KMS-11 (cell line): ENCODE data around the gene BMP5.

Source experiments
- H2AFZ ChIP-seq: fragments of 200-600 bp; sonication (generic); 2 replicates; pipeline ENCODE4 v1.6.1; 2016; ENCODE audit warnings: antibody characterized with exemption, mixed run types, low read depth
- H3K27ac ChIP-seq: fragments of 200-600 bp; sonication (generic); 2 replicates; pipeline ENCODE4 v1.6.1; 2016; ENCODE audit warnings: mild to moderate bottlenecking, mixed run types
- H3K27me3 ChIP-seq: fragments of 200-600 bp; sonication (generic); 2 replicates; pipeline ENCODE4 v1.6.1; 2017; ENCODE audit warnings: mild to moderate bottlenecking, low read depth, mixed run types, moderate library complexity; ENCODE audit not compliant: insufficient read depth
- H3K36me3 ChIP-seq: fragments of 200-600 bp; sonication (generic); 2 replicates; pipeline ENCODE4 v1.6.1; 2017; ENCODE audit warnings: mild to moderate bottlenecking, mixed run types; ENCODE audit not compliant: insufficient read depth
- H3K4me1 ChIP-seq: fragments of 200-600 bp; sonication (generic); 2 replicates; pipeline ENCODE4 v1.6.1; 2016; ENCODE audit warnings: mild to moderate bottlenecking, low read depth, mixed run types; ENCODE audit not compliant: poor library complexity, severe bottlenecking
- H3K4me2 ChIP-seq: fragments of 200-600 bp; sonication (generic); 2 replicates; pipeline ENCODE4 v1.7.0; 2016; ENCODE audit warnings: mild to moderate bottlenecking, mixed run types
- H3K4me3 ChIP-seq: fragments of 200-600 bp; sonication (generic); IDR thresholded peaks from 2 replicates; pipeline ENCODE4 v1.6.1; 2017; ENCODE audit warnings: low read depth, low read length, mixed read lengths; ENCODE audit not compliant: insufficient read depth
- H3K79me2 ChIP-seq: fragments of 200-600 bp; sonication (generic); 2 replicates; pipeline ENCODE4 v1.6.1; 2016; ENCODE audit warnings: low read depth, mixed run types; ENCODE audit not compliant: insufficient read depth
- H3K9ac ChIP-seq: fragments of 200-600 bp; sonication (generic); 2 replicates; pipeline ENCODE4 v1.6.1; 2016; ENCODE audit warnings: mild to moderate bottlenecking, mixed run types
- H4K20me1 ChIP-seq: fragments of 200-600 bp; sonication (generic); 2 replicates; pipeline ENCODE4 v1.6.1; 2016; ENCODE audit warnings: mild to moderate bottlenecking, mixed run types; ENCODE audit not compliant: insufficient read depth
- TF ChIP-seq, protein P1 (sequence below): fragments of 200-600 bp; sonication (generic); conservative IDR thresholded peaks from 2 replicates; pipeline ENCODE4 v1.6.1; 2017; ENCODE audit warnings: low read depth, mild to moderate bottlenecking, antibody characterized with exemption, low read length, moderate library complexity, mixed read lengths

BMP5 gene

GRCh38 chr6:55875400-55875799 lies at the start of gene BMP5:
BMP5 (minus strand) TSS chr6:55875590; CDS start chr6:55874865, 725 bp downstream.
- peaks cover 2% of the 10 kb centered on the region for H3K4me1 ChIP-seq
- H3K4me3 ChIP-seq, result no peak within 1 kb of the TSS
- H3K27me3 ChIP-seq, result no peaks in the 10 kb centered on the region
- H3K36me3 ChIP-seq, result no peaks in the 10 kb centered on the region
- H3K4me2 ChIP-seq, result no peak within 1 kb of the TSS
- H3K9ac ChIP-seq, result no peak within 1 kb of the TSS
- H3K27ac ChIP-seq, result no peak within 1 kb of the TSS
- H3K79me2 ChIP-seq, result no peaks in the 10 kb centered on the region
- TF ChIP-seq, protein P1, sequence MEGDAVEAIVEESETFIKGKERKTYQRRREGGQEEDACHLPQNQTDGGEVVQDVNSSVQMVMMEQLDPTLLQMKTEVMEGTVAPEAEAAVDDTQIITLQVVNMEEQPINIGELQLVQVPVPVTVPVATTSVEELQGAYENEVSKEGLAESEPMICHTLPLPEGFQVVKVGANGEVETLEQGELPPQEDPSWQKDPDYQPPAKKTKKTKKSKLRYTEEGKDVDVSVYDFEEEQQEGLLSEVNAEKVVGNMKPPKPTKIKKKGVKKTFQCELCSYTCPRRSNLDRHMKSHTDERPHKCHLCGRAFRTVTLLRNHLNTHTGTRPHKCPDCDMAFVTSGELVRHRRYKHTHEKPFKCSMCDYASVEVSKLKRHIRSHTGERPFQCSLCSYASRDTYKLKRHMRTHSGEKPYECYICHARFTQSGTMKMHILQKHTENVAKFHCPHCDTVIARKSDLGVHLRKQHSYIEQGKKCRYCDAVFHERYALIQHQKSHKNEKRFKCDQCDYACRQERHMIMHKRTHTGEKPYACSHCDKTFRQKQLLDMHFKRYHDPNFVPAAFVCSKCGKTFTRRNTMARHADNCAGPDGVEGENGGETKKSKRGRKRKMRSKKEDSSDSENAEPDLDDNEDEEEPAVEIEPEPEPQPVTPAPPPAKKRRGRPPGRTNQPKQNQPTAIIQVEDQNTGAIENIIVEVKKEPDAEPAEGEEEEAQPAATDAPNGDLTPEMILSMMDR, result no peak
- no peaks in the 10 kb centered on the region for H4K20me1 ChIP-seq
- no peak within 1 kb of the TSS for H2AFZ ChIP-seq

DNA sequence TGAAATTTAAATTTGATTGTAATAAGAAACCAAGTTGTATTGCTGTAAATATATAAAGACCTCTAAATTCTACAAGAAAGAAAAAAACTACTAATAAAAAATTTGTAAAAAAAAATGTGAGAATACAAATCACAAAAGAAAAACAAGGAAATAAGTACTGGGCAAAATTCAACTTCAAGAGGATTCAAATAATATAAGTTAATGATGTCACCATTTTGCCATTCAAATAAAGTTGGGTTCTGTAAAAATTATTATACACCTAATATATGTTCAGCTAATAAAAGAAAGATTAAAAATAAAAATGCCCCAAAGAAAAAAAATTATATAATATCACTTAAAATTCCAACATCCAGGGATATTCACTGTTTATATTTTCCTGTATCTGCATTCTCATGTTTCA lies 47.0 kb upstream of the BMP5 start:
- Histone ChIP-seq H3K27me3 (no peaks in the 10 kb centered on the region), H3K79me2 (no peaks in the 10 kb centered on the region), H3K4me3 (no peak overlapping the region), H4K20me1 (no peaks in the 10 kb centered on the region), H3K9ac (no peak overlapping the region), H2AFZ (no peak overlapping the region), H3K4me2 (no peak overlapping the region), H3K27ac (no peak overlapping the region), H3K4me1 (no peaks in the 10 kb centered on the region), H3K36me3 (no peaks in the 10 kb centered on the region)
- TF ChIP-seq, protein P1, result no peak

DNA sequence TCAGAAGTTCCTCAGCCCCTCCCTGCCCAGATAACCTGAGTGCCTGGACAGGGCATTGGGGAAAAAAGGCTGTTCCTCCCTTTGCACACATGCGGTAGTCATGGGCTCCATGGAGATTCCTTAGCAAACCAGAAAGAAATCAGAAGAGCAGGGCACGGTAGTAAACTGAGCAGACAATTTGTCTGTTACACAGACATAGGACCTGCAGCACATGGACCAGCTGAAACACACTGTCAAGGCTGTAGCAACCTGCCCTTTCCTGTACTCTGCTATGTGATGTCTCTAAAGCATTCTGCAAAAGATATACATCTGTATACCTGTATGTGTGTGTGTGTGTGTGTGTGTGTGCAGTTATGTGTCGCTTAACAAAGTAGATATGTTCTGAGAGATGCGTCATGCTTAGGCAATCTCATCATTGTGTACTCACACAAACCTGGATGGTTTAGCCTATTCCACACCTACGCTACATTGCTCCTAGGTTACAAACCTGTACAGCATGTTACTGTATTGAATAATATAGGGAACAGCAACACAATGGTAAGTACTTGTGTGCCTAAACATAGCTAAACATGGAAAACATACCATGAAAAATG lies 44.4 kb upstream of the BMP5 start:
- no peaks in the 10 kb centered on the region for H4K20me1 ChIP-seq
- H3K27ac ChIP-seq, result no peak overlapping the region
- TF ChIP-seq, protein P1, result no peak
- no peak overlapping the region for H2AFZ ChIP-seq
- H3K4me2 ChIP-seq, result no peak overlapping the region
- no peak overlapping the region for H3K9ac ChIP-seq
- H3K4me1 ChIP-seq, result no peaks in the 10 kb centered on the region
- no peak overlapping the region for H3K4me3 ChIP-seq
- no peaks in the 10 kb centered on the region for H3K27me3 ChIP-seq
- H3K79me2 ChIP-seq, result no peaks in the 10 kb centered on the region
- no peaks in the 10 kb centered on the region for H3K36me3 ChIP-seq

GRCh38 chr6:55918639-55919038 lies 43.2 kb upstream of the BMP5 start:
- Histone ChIP-seq H3K9ac (no peak overlapping the region), H3K4me3 (no peak overlapping the region), H3K27ac (no peak overlapping the region), H3K79me2 (no peaks in the 10 kb centered on the region), H2AFZ (no peak overlapping the region), H3K27me3 (no peaks in the 10 kb centered on the region), H3K4me2 (no peak overlapping the region), H4K20me1 (no peaks in the 10 kb centered on the region), H3K4me1 (no peaks in the 10 kb centered on the region), H3K36me3 (no peaks in the 10 kb centered on the region)
- TF ChIP-seq, protein P1, result no peak
